HepG2 (cell line): Measurements from ENCODE around the gene BRK1.

Experiments
- MED1 ChIP-seq: sonication (generic); formaldehyde crosslinking; IDR thresholded peaks from 2 replicates; pipeline ENCODE4 v1.4.0; 2020; ENCODE audit warnings: missing genetic modification reagents
- SMC3 ChIP-seq: IDR thresholded peaks from 2 replicates; pipeline ENCODE4 v1.6.1; 2011; ENCODE audit warnings: low read length, improper control_type of control experiment
- ZBTB7B ChIP-seq: sonication (generic); formaldehyde crosslinking; IDR thresholded peaks from 2 replicates; pipeline ENCODE4 v1.4.0; 2020; ENCODE audit warnings: missing genetic modification reagents
- ZNF24 ChIP-seq: fragments of 450-650 bp; IDR thresholded peaks from 2 replicates; pipeline ENCODE4 v1.6.1; 2017; ENCODE audit warnings: antibody characterized with exemption, mild to moderate bottlenecking
- ZNF253 ChIP-seq: sonication (generic); formaldehyde crosslinking; IDR thresholded peaks from 2 replicates; pipeline ENCODE4 v1.8.0; 2022; ENCODE audit warnings: mild to moderate bottlenecking, missing genetic modification reagents, borderline replicate concordance

GRCh38 chr3:10108091-10108490, 7.4 kb upstream of the BRK1 start, which contains the start of gene FANCD2OS:
- no peak for TF ChIP-seq SMC3
- TF ChIP-seq MED1: no peak
- TF ChIP-seq ZNF24: no peak
- TF ChIP-seq ZBTB7B (CRISPR knock-in tag): no peak
- TF ChIP-seq ZNF253 (CRISPR knock-in tag): no peak
